ENCODE measurements around the gene C16orf82. TPM values are rescaled to one million over a fixed set of nuclear protein-coding genes. Genes with fewer than 3 reads are reported as not detected.

The C16orf82 gene
- polyA plus RNA-seq (2011; rRNA removed) = not detected in 2 replicates
- polyA plus RNA-seq (2012; cell fraction: cytosol; rRNA removed) = not detected in 2 replicates
- not detected in 2 replicates for polyA plus RNA-seq (2012; cell fraction: nucleus; rRNA removed)
- not detected in 3 replicates for polyA plus RNA-seq (2017; fragmentation: RNase III; extraction: RNeasy Plus Mini Kit Qiagen cat#74134 plus additional on column Dnase treatment)
- polyA minus RNA-seq (2011; rRNA and poly(A)+ RNA removed) = not detected in 2 replicates

DNA sequence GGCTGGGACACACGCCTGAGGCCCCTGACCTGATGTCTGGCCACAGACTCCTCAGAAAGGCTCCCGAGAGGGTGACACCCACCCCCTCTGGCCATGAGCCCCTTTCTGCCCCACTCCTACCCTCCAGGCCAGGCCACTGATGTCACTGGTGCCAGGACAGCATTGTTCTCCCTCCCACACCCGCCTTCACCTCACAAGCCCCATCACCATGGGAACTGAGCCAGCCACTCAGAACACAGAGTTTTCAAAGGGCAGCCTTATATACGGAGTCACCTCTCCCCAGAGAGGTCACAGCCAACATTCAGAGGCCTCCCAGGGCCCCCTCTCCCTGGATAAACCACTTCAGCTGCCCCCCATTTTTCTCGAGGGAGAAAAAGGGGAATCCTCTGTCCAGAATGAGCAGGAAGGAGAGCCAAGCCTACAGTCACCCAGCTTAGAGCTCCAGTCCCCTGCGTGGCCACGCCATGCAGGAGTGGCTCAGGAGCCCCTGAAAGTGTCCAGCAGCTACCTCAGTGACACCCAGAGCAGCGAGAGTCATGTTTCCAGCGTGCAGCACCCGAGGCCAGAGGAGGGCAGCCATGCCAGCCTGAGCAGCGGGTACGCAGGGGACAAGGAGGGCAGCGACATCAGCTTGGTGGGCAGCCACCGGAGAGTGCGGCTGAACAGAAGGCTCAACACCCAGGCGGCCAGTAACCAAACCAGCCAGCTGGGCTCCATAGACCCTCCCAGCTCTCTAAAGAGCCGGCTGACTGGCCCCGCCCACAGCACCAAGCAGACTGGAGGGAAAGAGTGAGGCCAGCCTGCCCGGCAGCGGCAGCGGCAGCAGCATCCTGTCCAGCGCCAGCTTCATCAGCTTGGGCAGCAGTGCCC is at the start of gene C16orf82:
Gene C16orf82, plus strand, starts transcription at position 260 of the 870 bp plus-strand sequence.
- FAIRE-seq = no peak

DNA sequence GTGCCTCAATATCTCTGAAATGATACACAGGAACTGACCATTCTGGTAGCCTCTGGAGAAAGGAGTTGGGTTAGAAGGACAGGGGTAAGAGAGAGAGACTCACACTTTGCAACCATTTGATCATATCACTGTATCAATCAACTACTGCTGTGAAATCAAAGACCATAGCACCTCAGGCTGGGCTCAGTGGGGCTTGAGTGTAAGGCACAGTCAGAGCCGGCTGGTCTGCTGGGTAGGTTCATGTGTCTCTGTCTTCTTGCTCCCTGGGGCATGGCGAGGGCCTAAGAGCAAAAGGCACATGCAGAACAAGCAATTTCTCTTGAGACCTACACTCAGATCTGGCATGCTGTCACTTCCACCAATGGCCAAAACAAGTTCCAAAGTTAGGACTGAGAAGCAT is 46.7 kb upstream of the C16orf82 start:
- POLR2A ChIA-PET = no interaction called here

More for the DNA sequence above, at the start of gene C16orf82:
- DNase-seq (ENCODE audit: low read depth in 1 of 2, low spot score in 1 of 2) = no peak
- Histone ChIP-seq H3K9me3 (no peaks in the 10 kb centered on the region), H3K4me3 (no peak within 1 kb of the TSS), H3K4me1 (no peaks in the 10 kb centered on the region), H3K27ac (no peak within 1 kb of the TSS), H3K4me2 (no peak within 1 kb of the TSS)
- POLR2A ChIA-PET = no interaction called here
- WGBS (ENCODE audit: missing lambda C conversion rate) = 16% methylated on average over 10 of the region's 22 CpGs
- CTCF ChIA-PET = no interaction called here
- ATAC-seq = peak in 1 of 2 experiments; percentile 53; a peak in 3 of 6 replicates
- no peak for TF ChIP-seq CEBPB (IDR thresholded peaks at IDR 0.05)
- TF ChIP-seq PBX3 (IDR thresholded peaks at IDR 0.05) = no peak
- no peak for TF ChIP-seq NFE2L2 (conservative IDR thresholded peaks at IDR 0.05; ENCODE audit: low read length)
- TF ChIP-seq POLR2AphosphoS2 (conservative IDR thresholded peaks at IDR 0.05; ENCODE audit: low read length) = no peak
- no peak for TF ChIP-seq RCOR1 (IDR thresholded peaks at IDR 0.05; ENCODE audit: low read depth, low read length)
- TF ChIP-seq TFCP2L1 (CRISPR knock-in tag; IDR thresholded peaks at IDR 0.05) = no peak
- no peak for TF ChIP-seq MAZ (IDR thresholded peaks at IDR 0.05; ENCODE audit: borderline replicate concordance, low read depth, low read length)
- no peak for TF ChIP-seq RAD21 (conservative IDR thresholded peaks at IDR 0.05 in 1 of 2, IDR thresholded peaks at IDR 0.05 in 1 of 2)
- no peak for TF ChIP-seq SMC3 (IDR thresholded peaks at IDR 0.05)
- no peak for TF ChIP-seq NPAS2 (CRISPR knock-in tag; IDR thresholded peaks at IDR 0.05; ENCODE audit: borderline replicate concordance)
- no peak for TF ChIP-seq BHLHE40 (IDR thresholded peaks at IDR 0.05; ENCODE audit: low read depth, low read length)
- TF ChIP-seq ZSCAN20 (CRISPR knock-in tag; IDR thresholded peaks at IDR 0.05) = no peak
- TF ChIP-seq, protein P1, sequence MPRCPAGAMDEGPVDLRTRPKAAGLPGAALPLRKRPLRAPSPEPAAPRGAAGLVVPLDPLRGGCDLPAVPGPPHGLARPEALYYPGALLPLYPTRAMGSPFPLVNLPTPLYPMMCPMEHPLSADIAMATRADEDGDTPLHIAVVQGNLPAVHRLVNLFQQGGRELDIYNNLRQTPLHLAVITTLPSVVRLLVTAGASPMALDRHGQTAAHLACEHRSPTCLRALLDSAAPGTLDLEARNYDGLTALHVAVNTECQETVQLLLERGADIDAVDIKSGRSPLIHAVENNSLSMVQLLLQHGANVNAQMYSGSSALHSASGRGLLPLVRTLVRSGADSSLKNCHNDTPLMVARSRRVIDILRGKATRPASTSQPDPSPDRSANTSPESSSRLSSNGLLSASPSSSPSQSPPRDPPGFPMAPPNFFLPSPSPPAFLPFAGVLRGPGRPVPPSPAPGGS (IDR thresholded peaks at IDR 0.05) = no peak
- no peak for TF ChIP-seq MAFK (IDR thresholded peaks at IDR 0.05; ENCODE audit: partially characterized antibody)
- no peak for TF ChIP-seq CHD2 (IDR thresholded peaks at IDR 0.05; ENCODE audit: low read length, partially characterized antibody)
- TF ChIP-seq, protein P2, sequence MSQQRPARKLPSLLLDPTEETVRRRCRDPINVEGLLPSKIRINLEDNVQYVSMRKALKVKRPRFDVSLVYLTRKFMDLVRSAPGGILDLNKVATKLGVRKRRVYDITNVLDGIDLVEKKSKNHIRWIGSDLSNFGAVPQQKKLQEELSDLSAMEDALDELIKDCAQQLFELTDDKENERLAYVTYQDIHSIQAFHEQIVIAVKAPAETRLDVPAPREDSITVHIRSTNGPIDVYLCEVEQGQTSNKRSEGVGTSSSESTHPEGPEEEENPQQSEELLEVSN (IDR thresholded peaks at IDR 0.05; ENCODE audit: borderline replicate concordance, low read depth) = no peak
- no peak for TF ChIP-seq HEYL (CRISPR knock-in tag; IDR thresholded peaks at IDR 0.05)
- TF ChIP-seq, protein P3, sequence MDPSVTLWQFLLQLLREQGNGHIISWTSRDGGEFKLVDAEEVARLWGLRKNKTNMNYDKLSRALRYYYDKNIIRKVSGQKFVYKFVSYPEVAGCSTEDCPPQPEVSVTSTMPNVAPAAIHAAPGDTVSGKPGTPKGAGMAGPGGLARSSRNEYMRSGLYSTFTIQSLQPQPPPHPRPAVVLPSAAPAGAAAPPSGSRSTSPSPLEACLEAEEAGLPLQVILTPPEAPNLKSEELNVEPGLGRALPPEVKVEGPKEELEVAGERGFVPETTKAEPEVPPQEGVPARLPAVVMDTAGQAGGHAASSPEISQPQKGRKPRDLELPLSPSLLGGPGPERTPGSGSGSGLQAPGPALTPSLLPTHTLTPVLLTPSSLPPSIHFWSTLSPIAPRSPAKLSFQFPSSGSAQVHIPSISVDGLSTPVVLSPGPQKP (IDR thresholded peaks at IDR 0.05; ENCODE audit: low read depth, low read length) = no peak
- no peak for TF ChIP-seq ZFP36 (IDR thresholded peaks at IDR 0.05; ENCODE audit: borderline replicate concordance, partially characterized antibody)
- TF ChIP-seq USF2 (IDR thresholded peaks at IDR 0.05) = no peak

More for the DNA sequence above, 46.7 kb upstream of the C16orf82 start:
- Histone ChIP-seq H3K4me3 (no peak overlapping the region), H3K4me1 (no peaks in the 10 kb centered on the region), H3K27ac (no peak overlapping the region), H3K9me3 (no peaks in the 10 kb centered on the region), H3K4me2 (no peak overlapping the region)
- no peak for FAIRE-seq
- DNase-seq (ENCODE audit: low read depth in 1 of 2, low spot score in 1 of 2) = no peak
- TF ChIP-seq JUN (IDR thresholded peaks at IDR 0.05) (no peak), NPAS2 (CRISPR knock-in tag; IDR thresholded peaks at IDR 0.05; ENCODE audit: borderline replicate concordance) (no peak), NR3C1 (IDR thresholded peaks at IDR 0.05) (no peak), MAZ (IDR thresholded peaks at IDR 0.05; ENCODE audit: borderline replicate concordance, low read depth, low read length) (no peak), HOXB13 (CRISPR knock-in tag; IDR thresholded peaks at IDR 0.05; ENCODE audit: low read depth) (no peak), MYC (IDR thresholded peaks at IDR 0.05; ENCODE audit: borderline replicate concordance, low read length) (no peak), NFE2L2 (conservative IDR thresholded peaks at IDR 0.05; ENCODE audit: low read length) (no peak), HOXA7 (CRISPR knock-in tag; IDR thresholded peaks at IDR 0.05) (no peak), CHD2 (IDR thresholded peaks at IDR 0.05; ENCODE audit: low read length, partially characterized antibody) (no peak), SREBF2 (IDR thresholded peaks at IDR 0.05) (no peak), CBX2 (IDR thresholded peaks at IDR 0.05; ENCODE audit: borderline replicate concordance, low read depth) (no peak), RCOR1 (IDR thresholded peaks at IDR 0.05; ENCODE audit: low read depth, low read length) (no peak), CBX8 (IDR thresholded peaks at IDR 0.05) (no peak)
- TF ChIP-seq, protein P4, sequence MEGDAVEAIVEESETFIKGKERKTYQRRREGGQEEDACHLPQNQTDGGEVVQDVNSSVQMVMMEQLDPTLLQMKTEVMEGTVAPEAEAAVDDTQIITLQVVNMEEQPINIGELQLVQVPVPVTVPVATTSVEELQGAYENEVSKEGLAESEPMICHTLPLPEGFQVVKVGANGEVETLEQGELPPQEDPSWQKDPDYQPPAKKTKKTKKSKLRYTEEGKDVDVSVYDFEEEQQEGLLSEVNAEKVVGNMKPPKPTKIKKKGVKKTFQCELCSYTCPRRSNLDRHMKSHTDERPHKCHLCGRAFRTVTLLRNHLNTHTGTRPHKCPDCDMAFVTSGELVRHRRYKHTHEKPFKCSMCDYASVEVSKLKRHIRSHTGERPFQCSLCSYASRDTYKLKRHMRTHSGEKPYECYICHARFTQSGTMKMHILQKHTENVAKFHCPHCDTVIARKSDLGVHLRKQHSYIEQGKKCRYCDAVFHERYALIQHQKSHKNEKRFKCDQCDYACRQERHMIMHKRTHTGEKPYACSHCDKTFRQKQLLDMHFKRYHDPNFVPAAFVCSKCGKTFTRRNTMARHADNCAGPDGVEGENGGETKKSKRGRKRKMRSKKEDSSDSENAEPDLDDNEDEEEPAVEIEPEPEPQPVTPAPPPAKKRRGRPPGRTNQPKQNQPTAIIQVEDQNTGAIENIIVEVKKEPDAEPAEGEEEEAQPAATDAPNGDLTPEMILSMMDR (IDR thresholded peaks at IDR 0.05) = no peak
- TF ChIP-seq, protein P5, sequence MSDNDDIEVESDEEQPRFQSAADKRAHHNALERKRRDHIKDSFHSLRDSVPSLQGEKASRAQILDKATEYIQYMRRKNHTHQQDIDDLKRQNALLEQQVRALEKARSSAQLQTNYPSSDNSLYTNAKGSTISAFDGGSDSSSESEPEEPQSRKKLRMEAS (IDR thresholded peaks at IDR 0.05) = no peak
- CTCF ChIA-PET = no interaction called here
- no peak for ATAC-seq
- 0% methylated on average over 2 of the region's 2 CpGs for WGBS (ENCODE audit: missing lambda C conversion rate)
